Spinal cord (tissue), 10 donors: ENCODE measurements around the gene HSD3B7. TPM values are rescaled to one million over a fixed set of nuclear protein-coding genes. Genes with fewer than 3 reads are reported as not detected.
A peak's percentile ranks its signal among the peaks of the same experiment; 100 is the strongest.

Source experiments
- DNase-seq, 6 donors: peaks; one replicate each; pipeline versions ENCODE4 v3.0.0 to v3.0.0-alpha.2; 2013 to 2015; ENCODE audit warnings: low spot score in 6 of 6, low read depth in 4 of 6
- H3K27ac ChIP-seq: one replicate; pipeline ENCODE4 v1.5.1; 2013; ENCODE audit warnings: low read depth, low read length, control low read depth
- H3K27me3 ChIP-seq: one replicate; pipeline ENCODE4 v1.6.1; 2013; ENCODE audit warnings: low read length; ENCODE audit not compliant: control insufficient read depth, insufficient read depth
- H3K36me3 ChIP-seq: one replicate; pipeline ENCODE4 v1.6.1; 2013; ENCODE audit warnings: low read length; ENCODE audit not compliant: control insufficient read depth, insufficient read depth
- H3K4me1 ChIP-seq: one replicate; pipeline ENCODE4 v1.6.1; 2013; ENCODE audit warnings: low read length; ENCODE audit not compliant: control insufficient read depth, insufficient read depth
- H3K4me3 ChIP-seq: one replicate; pipeline ENCODE4 v1.5.1; 2013; ENCODE audit warnings: low read depth, low read length, control low read depth
- H3K9me3 ChIP-seq: one replicate; pipeline ENCODE4 v1.6.1; 2013; ENCODE audit warnings: low read length; ENCODE audit not compliant: control insufficient read depth, insufficient read depth
- WGBS: methylation state at CpG from one replicate; pipeline ENCODE4 v1.1.5; 2013; ENCODE audit warnings: missing lambda C conversion rate; ENCODE audit not compliant: insufficient coverage; 5-methylcytosine and 5-hydroxymethylcytosine counted together
- polyA plus RNA-seq, 2 donors: library from polyadenylated mRNA; unstranded; fragments of 120-200 nt; gene quantifications; one replicate each; pipeline ENCODE4 v1.2.1, GENCODE V29; 2013; ENCODE audit not compliant: insufficient read length in 2 of 2
- total RNA-seq, 2 donors: library from RNA; depleted of rRNA in 1 of 2; stranded (reverse); fragments of 120-200 nt in 1 of 2; fragments of >200 nt in 1 of 2; gene quantifications; one replicate each; pipeline versions ENCODE4 v1.2.3 to v1.2.4, GENCODE V29; 2013 to 2014
- donor health status: healthy.

Gene HSD3B7
- total and polyA plus RNA-seq, 4 donors = 5.7 to 14.7 (median 8.4) TPM

- no peaks in the 10 kb centered on the region for H3K9me3 ChIP-seq
- no peak overlapping the region for H3K27ac ChIP-seq
- H3K4me3 ChIP-seq = peak overlapping the region; percentile 31
- no peak for DNase-seq
- 67% methylated on average over 21 of the region's 21 CpGs for WGBS
- H3K4me1 ChIP-seq = peaks cover 16% of the 10 kb centered on the region
- no peaks in the 10 kb centered on the region for H3K27me3 ChIP-seq
- H3K36me3 ChIP-seq = peaks cover 65% of the 10 kb centered on the region
These were observed 13.0 kb downstream of the HSD3B7 start for GRCh38 chr16:30997725-30998711.

DNA sequence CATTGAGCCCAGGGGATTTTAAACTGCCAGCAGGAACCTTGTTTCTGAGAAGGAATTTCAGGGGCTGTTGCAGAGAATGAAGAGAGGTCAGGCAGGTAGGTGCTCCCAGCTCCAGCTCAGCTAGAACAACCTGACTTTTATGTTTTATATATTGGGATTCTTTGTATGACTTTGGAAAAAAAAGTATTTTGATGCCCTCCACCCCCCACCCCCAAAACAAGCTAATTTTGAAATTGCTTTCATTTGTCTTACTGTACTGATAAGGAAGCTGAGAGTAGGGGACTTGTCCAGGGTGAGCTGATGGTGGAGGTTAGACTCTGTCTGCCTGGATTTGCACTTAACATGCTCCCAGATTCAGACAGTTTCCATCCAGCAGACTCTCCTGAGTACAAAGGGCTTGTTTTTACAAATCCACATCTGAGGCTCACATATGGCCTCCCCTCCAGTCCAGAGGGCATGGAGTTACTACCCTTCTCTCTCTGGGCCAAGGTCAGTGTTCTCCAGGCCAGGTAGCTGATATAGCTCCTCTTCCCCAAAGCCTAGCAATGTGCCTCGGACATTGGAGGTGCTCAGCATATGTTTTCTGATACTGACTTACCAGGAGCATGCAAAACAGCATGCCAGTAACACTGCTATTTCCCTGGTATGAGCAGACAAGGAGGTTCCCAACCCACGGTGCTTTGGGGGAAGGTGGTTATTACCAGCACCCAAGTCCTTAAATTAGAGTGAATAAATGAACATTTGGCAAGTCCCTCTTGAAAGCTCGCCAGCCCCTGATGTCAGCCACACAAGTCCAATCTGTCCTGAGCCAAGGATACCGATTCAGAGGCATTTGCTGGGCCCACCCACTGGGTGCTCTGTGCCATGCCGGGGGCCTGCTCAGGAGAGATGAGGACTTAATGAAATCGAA, 14.1 kb downstream of the HSD3B7 start:
- peaks cover 21% of the 10 kb centered on the region for H3K4me1 ChIP-seq
- DNase-seq = no peak
- H3K27ac ChIP-seq = no peak overlapping the region
- peaks cover 60% of the 10 kb centered on the region for H3K36me3 ChIP-seq
- no peaks in the 10 kb centered on the region for H3K9me3 ChIP-seq
- H3K4me3 ChIP-seq = no peak overlapping the region
- no peaks in the 10 kb centered on the region for H3K27me3 ChIP-seq
- WGBS = 62% methylated on average over 5 of the region's 6 CpGs

DNA sequence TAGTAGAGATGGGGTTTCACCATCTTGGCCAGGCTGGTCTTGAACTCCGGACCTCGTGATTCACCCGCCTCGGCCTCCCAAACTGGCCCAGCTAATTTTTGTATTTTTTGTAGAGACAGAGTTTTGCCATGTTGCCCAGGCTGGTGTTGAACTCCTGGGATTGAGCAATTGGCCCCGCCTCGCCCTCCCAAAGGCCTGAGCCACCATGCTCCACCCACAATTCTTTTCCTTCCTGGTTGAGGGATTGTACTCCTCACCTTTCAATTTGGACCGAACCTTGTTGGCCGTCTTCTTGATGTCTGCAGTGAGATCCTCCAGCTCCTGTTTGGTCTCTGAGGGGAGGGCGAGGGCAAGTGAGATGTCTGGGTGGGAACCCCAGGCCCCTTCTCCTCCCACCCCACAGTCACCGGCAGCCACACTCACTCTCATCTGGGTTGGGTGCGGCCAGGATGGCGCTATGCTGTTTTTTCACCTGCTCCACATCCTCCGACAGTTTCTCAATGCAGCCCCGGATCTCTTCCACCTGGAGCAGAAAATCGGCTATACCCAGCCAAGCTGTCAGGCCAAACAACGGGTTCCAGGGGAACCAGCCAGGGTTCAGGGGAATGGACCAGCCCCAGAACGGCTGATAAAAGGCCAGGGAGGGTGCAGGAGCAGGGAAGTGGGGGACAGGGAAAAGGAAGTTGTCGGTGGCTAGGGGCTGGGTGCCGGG, 15.8 kb downstream of the HSD3B7 start:
- H3K4me3 ChIP-seq = no peak overlapping the region
- peaks cover 58% of the 10 kb centered on the region for H3K36me3 ChIP-seq
- H3K27ac ChIP-seq = no peak overlapping the region
- H3K9me3 ChIP-seq = no peaks in the 10 kb centered on the region
- peaks cover 21% of the 10 kb centered on the region for H3K4me1 ChIP-seq
- H3K27me3 ChIP-seq = no peaks in the 10 kb centered on the region
- DNase-seq = no peak
- WGBS = 94% methylated on average over 12 of the region's 19 CpGs

- Histone ChIP-seq H3K27me3 (no peaks in the 10 kb centered on the region), H3K27ac (no peak overlapping the region), H3K4me1 (peaks cover 18% of the 10 kb centered on the region), H3K36me3 (peaks cover 62% of the 10 kb centered on the region), H3K9me3 (no peaks in the 10 kb centered on the region), H3K4me3 (no peak overlapping the region)
- 68% methylated on average over 16 of the region's 16 CpGs for WGBS
- DNase-seq = no peak
These were observed 16.7 kb downstream of the HSD3B7 start for GRCh38 chr16:31001507-31002249.

- H3K27ac ChIP-seq = no peak overlapping the region
- no peaks in the 10 kb centered on the region for H3K27me3 ChIP-seq
- 79% methylated on average over 9 of the region's 10 CpGs for WGBS
- H3K36me3 ChIP-seq = peaks cover 63% of the 10 kb centered on the region
- H3K9me3 ChIP-seq = no peaks in the 10 kb centered on the region
- no peak overlapping the region for H3K4me3 ChIP-seq
- no peak for DNase-seq
- H3K4me1 ChIP-seq = peaks cover 13% of the 10 kb centered on the region
These were observed 17.3 kb downstream of the HSD3B7 start for GRCh38 chr16:31002250-31002700.

- Histone ChIP-seq H3K4me3 (no peak overlapping the region), H3K36me3 (peaks cover 58% of the 10 kb centered on the region), H3K27ac (no peak overlapping the region), H3K4me1 (peaks cover 11% of the 10 kb centered on the region), H3K27me3 (no peaks in the 10 kb centered on the region), H3K9me3 (no peaks in the 10 kb centered on the region)
- 79% methylated on average over 9 of the region's 9 CpGs for WGBS
- DNase-seq = no peak
These were observed 17.9 kb downstream of the HSD3B7 start for GRCh38 chr16:31002862-31003341.

- WGBS = 93% methylated on average over 3 of the region's 6 CpGs
- H3K9me3 ChIP-seq = no peaks in the 10 kb centered on the region
- no peak overlapping the region for H3K27ac ChIP-seq
- H3K4me1 ChIP-seq = peaks cover 11% of the 10 kb centered on the region
- H3K27me3 ChIP-seq = no peaks in the 10 kb centered on the region
- peaks cover 54% of the 10 kb centered on the region for H3K36me3 ChIP-seq
- no peak for DNase-seq
- no peak overlapping the region for H3K4me3 ChIP-seq
These were observed 18.7 kb downstream of the HSD3B7 start for GRCh38 chr16:31003744-31004143.

DNA sequence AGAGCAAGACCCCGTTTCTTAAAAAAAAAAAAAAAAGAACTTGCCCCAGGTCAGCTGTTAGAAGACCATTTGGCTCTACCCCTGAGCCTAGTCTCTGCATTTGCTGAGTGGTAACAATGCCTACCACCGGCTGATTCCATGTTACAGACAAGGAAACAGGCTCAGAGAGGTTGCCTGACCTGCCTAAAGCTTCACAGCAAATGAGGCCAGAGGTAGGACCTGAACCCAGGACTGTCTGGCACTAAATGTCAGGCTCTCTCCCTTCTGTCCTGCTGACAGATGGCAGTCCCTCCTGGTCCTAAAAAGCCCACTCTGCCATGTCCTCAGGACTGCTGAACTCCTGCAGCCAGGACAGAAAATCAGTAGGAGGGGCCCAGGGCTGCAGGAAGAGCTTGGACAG, 19.7 kb downstream of the HSD3B7 start:
- Histone ChIP-seq H3K4me3 (no peak overlapping the region), H3K36me3 (peaks cover 50% of the 10 kb centered on the region), H3K27me3 (no peaks in the 10 kb centered on the region), H3K9me3 (no peaks in the 10 kb centered on the region), H3K4me1 (peaks cover 19% of the 10 kb centered on the region), H3K27ac (no peak overlapping the region)
- DNase-seq = no peak
- 78% methylated on average over 2 of the region's 2 CpGs for WGBS
